Measurements from ENCODE around the gene SLC1A3. TPM values are rescaled to one million over a fixed set of nuclear protein-coding genes. Genes with fewer than 3 reads are reported as not detected.

The SLC1A3 gene
- total RNA-seq, 4 donors from 2014 or later = 71.1 to 215 (median 161) TPM

- ATAC-seq (ENCODE audit: low FRiP score) (no peak), DNase-seq (ENCODE audit: low spot score) (no peak)
- TF ChIP-seq CTCF (IDR thresholded peaks at IDR 0.05) = no peak
Measured at GRCh38 chr5:36630201-36631145, 24.1 kb downstream of the SLC1A3 start.

- DNase-seq (ENCODE audit: low spot score) (no peak), ATAC-seq (ENCODE audit: low FRiP score) (no peak)
- TF ChIP-seq CTCF (IDR thresholded peaks at IDR 0.05) = no peak
Measured at GRCh38 chr5:36631154-36631553, 24.7 kb downstream of the SLC1A3 start.

GRCh38 chr5:36631620-36632362 is 25.4 kb downstream of the SLC1A3 start:
- DNase-seq (ENCODE audit: low spot score) (no peak), ATAC-seq (ENCODE audit: low FRiP score) (no peak)
- no peak for TF ChIP-seq CTCF (IDR thresholded peaks at IDR 0.05)

GRCh38 chr5:36632363-36632664 is 25.9 kb downstream of the SLC1A3 start:
- DNase-seq (ENCODE audit: low spot score) = no peak
- ATAC-seq (ENCODE audit: low FRiP score) = no peak
- TF ChIP-seq CTCF (IDR thresholded peaks at IDR 0.05) = no peak

- TF ChIP-seq CTCF (IDR thresholded peaks at IDR 0.05) = no peak
- DNase-seq (ENCODE audit: low spot score) = no peak
- ATAC-seq (ENCODE audit: low FRiP score) = no peak
Measured at GRCh38 chr5:36635721-36636390, 29.4 kb downstream of the SLC1A3 start.

- TF ChIP-seq CTCF (IDR thresholded peaks at IDR 0.05) = no peak
- ATAC-seq (ENCODE audit: low FRiP score) (no peak), DNase-seq (ENCODE audit: low spot score) (no peak)
Measured at GRCh38 chr5:36637101-36637500, 30.7 kb downstream of the SLC1A3 start.
